SK-N-SH treated with all-trans-retinoic acid at 6 μM for 48 hours (cell line): Measurements from ENCODE around the gene INHBB.

Source experiments
- ATAC-seq: fragments of 200-7000 bp; cut with Tn5 transposase; 3 replicates; pipeline ENCODE4 v1.9.1; 2020; ENCODE audit warnings: mild to moderate bottlenecking, moderate library complexity
- ARNTL ChIP-seq: fragments of 450-650 bp; formaldehyde crosslinking; IDR thresholded peaks from 2 replicates; pipeline ENCODE4 v1.5.0; 2020; ENCODE audit warnings: low read depth, mild to moderate bottlenecking, moderate library complexity, borderline replicate concordance
- BACH2 ChIP-seq: fragments of 250-450 bp; sonication (Bioruptor Pico); IDR thresholded peaks from 2 replicates; pipeline ENCODE4 v1.9.0; 2021; ENCODE audit warnings: mild to moderate bottlenecking, borderline replicate concordance
- CREB5 ChIP-seq: fragments of 250-450 bp; sonication (Bioruptor Pico); IDR thresholded peaks from 2 replicates; pipeline ENCODE4 v1.5.1; 2020; ENCODE audit warnings: low read depth, mild to moderate bottlenecking, moderate library complexity
- ESRRG ChIP-seq: fragments of 250-450 bp; sonication (Bioruptor Pico); IDR thresholded peaks from 2 replicates; pipeline ENCODE4 v1.6.1; 2021; ENCODE audit warnings: mild to moderate bottlenecking
- GLIS3 ChIP-seq: fragments of 250-450 bp; sonication (Bioruptor Pico); IDR thresholded peaks from 2 replicates; pipeline ENCODE4 v1.5.0; 2020; ENCODE audit warnings: mild to moderate bottlenecking, moderate library complexity
- ISL1 ChIP-seq: fragments of 250-450 bp; sonication (Bioruptor Pico); IDR thresholded peaks from 2 replicates; pipeline ENCODE4 v2.1.2; 2022; ENCODE audit warnings: mild to moderate bottlenecking, moderate library complexity
- OSR1 ChIP-seq: fragments of 250-450 bp; sonication (Bioruptor Pico); IDR thresholded peaks from 2 replicates; pipeline ENCODE4 v1.8.0; 2022; ENCODE audit warnings: moderate library complexity, mild to moderate bottlenecking, inconsistent platforms
- PATZ1 ChIP-seq: fragments of 250-450 bp; sonication (Bioruptor Pico); IDR thresholded peaks from 2 replicates; pipeline ENCODE4 v1.8.0; 2020; ENCODE audit warnings: mild to moderate bottlenecking, moderate library complexity, borderline replicate concordance
- POU6F1 ChIP-seq: fragments of 250-450 bp; sonication (Bioruptor Pico); IDR thresholded peaks from 2 replicates; pipeline ENCODE4 v1.8.0; 2021; ENCODE audit warnings: low read depth, mild to moderate bottlenecking, moderate library complexity, borderline replicate concordance
- PPARA ChIP-seq: fragments of 250-450 bp; sonication (Bioruptor Pico); IDR thresholded peaks from 2 replicates; pipeline ENCODE4 v1.5.0; 2020; ENCODE audit warnings: mild to moderate bottlenecking, borderline replicate concordance
- RARB ChIP-seq: fragments of 250-450 bp; sonication (Bioruptor Pico); IDR thresholded peaks from 2 replicates; pipeline ENCODE4 v1.8.0; 2021; ENCODE audit warnings: mild to moderate bottlenecking, moderate library complexity
- SNAI2 ChIP-seq: fragments of 250-450 bp; sonication (Bioruptor Pico); IDR thresholded peaks from 2 replicates; pipeline ENCODE4 v1.5.0; 2020; ENCODE audit warnings: mild to moderate bottlenecking, moderate library complexity
- TCF4 ChIP-seq: fragments of 250-450 bp; sonication (Bioruptor Pico); IDR thresholded peaks from 2 replicates; pipeline ENCODE4 v1.8.0; 2021; ENCODE audit warnings: mild to moderate bottlenecking, moderate library complexity, borderline replicate concordance
- TOX ChIP-seq: fragments of 250-450 bp; sonication (Bioruptor Pico); IDR thresholded peaks from 2 replicates; pipeline ENCODE4 v1.8.0; 2021; ENCODE audit warnings: mild to moderate bottlenecking, moderate library complexity, borderline replicate concordance
- ZC3H10 ChIP-seq: fragments of 250-450 bp; sonication (Bioruptor Pico); IDR thresholded peaks from 2 replicates; pipeline ENCODE4 v1.5.1; 2021; ENCODE audit warnings: mild to moderate bottlenecking, moderate library complexity
- ZFP3 ChIP-seq: fragments of 250-450 bp; sonication (Bioruptor Pico); IDR thresholded peaks from 2 replicates; pipeline ENCODE4 v1.5.0; 2020; ENCODE audit warnings: mild to moderate bottlenecking, moderate library complexity
- ZFP30 ChIP-seq: fragments of 450-650 bp; formaldehyde crosslinking; IDR thresholded peaks from 2 replicates; pipeline ENCODE4 v1.5.0; 2022; ENCODE audit warnings: mild to moderate bottlenecking, moderate library complexity
- ZNF565 ChIP-seq: fragments of 450-650 bp; formaldehyde crosslinking; conservative IDR thresholded peaks from 2 replicates; pipeline ENCODE4 v1.5.0; 2020; ENCODE audit warnings: low read depth, mild to moderate bottlenecking, moderate library complexity
- ZNF70 ChIP-seq: fragments of 450-650 bp; formaldehyde crosslinking; IDR thresholded peaks from 2 replicates; pipeline ENCODE4 v1.5.0; 2020; ENCODE audit warnings: mild to moderate bottlenecking, moderate library complexity
- ZNF8 ChIP-seq: fragments of 450-650 bp; formaldehyde crosslinking; IDR thresholded peaks from 2 replicates; pipeline ENCODE4 v1.5.0; 2020; ENCODE audit warnings: mild to moderate bottlenecking, moderate library complexity
- TF ChIP-seq, protein P1 (sequence below): fragments of 250-450 bp; sonication (Bioruptor Pico); IDR thresholded peaks from 2 replicates; pipeline ENCODE4 v1.5.1; 2021; ENCODE audit warnings: mild to moderate bottlenecking, moderate library complexity

INHBB gene

DNA sequence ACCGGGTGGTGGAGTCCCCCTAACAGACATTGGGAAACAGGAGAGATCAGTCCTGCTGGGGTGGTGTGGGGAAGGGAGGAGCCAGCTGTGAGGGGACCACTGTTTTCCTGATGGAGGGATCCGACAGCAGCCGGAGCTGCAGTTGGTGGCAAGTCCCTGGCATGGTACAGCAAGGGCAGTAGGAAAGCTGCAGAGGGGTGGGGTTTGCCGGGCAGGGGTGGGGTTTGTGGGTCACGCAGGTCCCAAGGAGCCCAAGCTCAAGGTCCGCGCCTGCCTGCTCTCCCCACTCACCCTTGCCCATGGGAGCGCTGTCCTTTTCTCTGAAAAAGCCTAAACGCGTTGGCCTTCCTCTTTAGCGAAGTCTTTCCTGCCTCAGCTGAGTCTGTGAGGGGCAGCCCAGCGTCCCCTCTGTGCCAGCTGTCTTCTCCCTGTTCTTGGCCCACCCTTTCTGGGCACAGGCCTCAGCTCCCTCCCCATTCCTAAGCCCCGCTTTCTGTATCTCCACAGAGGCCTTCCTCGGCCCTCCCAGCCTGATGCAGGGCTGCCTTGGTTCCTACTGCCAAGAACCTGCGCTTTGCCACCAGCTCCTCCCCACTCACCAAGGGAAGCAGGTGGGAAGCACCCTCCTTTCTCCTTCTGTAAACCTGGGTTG is 29.3 kb upstream of the INHBB start:
- no peak for ATAC-seq
- TF ChIP-seq TOX (no peak), GLIS3 (CRISPR knock-in tag) (no peak), ZC3H10 (no peak), ESRRG (CRISPR knock-in tag) (no peak), ZNF8 (CRISPR knock-in tag) (no peak), POU6F1 (no peak), CREB5 (no peak), TCF4 (CRISPR knock-in tag) (no peak), PATZ1 (CRISPR knock-in tag) (no peak), OSR1 (CRISPR knock-in tag) (no peak), RARB (CRISPR knock-in tag) (no peak), SNAI2 (no peak), ZNF565 (no peak), BACH2 (CRISPR knock-in tag) (no peak), ZNF70 (CRISPR knock-in tag) (no peak), ISL1 (CRISPR knock-in tag) (no peak)
- TF ChIP-seq, protein P1, sequence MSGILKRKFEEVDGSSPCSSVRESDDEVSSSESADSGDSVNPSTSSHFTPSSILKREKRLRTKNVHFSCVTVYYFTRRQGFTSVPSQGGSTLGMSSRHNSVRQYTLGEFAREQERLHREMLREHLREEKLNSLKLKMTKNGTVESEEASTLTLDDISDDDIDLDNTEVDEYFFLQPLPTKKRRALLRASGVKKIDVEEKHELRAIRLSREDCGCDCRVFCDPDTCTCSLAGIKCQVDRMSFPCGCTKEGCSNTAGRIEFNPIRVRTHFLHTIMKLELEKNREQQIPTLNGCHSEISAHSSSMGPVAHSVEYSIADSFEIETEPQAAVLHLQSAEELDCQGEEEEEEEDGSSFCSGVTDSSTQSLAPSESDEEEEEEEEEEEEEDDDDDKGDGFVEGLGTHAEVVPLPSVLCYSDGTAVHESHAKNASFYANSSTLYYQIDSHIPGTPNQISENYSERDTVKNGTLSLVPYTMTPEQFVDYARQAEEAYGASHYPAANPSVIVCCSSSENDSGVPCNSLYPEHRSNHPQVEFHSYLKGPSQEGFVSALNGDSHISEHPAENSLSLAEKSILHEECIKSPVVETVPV (CRISPR knock-in tag) = no peak

GRCh38 chr2:120317180-120317533 is 28.8 kb upstream of the INHBB start:
- ATAC-seq = no peak
- TF ChIP-seq PPARA (CRISPR knock-in tag) (no peak), GLIS3 (CRISPR knock-in tag) (no peak), ARNTL (CRISPR knock-in tag) (no peak)

DNA sequence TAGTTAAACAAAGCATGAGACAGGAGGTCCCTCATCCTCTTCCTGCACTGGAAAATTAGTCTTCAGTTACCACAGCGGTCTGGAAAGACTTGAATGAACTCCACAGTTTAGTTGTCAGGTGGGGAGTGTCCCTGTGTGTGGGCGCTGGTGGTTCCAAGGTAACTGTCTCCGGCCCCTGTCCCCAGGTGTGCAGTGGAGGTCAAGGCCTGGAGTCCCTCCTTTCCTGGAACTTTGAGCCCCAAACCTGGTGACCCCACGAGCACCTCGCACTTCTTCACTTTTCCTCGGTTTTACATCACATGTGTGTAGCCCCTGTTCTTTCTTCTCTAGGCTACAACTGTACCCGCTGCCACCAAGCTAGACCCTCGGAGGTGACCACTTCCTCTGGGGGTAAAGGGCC is 28.0 kb upstream of the INHBB start:
- ATAC-seq = no peak
- no peak for TF ChIP-seq SNAI2
- TF ChIP-seq ZC3H10 = no peak
- TF ChIP-seq OSR1 (CRISPR knock-in tag) = no peak
- no peak for TF ChIP-seq GLIS3 (CRISPR knock-in tag)
- no peak for TF ChIP-seq ARNTL (CRISPR knock-in tag)
- TF ChIP-seq ESRRG (CRISPR knock-in tag) = no peak
- TF ChIP-seq ZFP30 (CRISPR knock-in tag) = no peak
- no peak for TF ChIP-seq POU6F1
- TF ChIP-seq ZNF565 = no peak
- TF ChIP-seq ZNF8 (CRISPR knock-in tag) = no peak
- no peak for TF ChIP-seq RARB (CRISPR knock-in tag)
- no peak for TF ChIP-seq ZFP3 (CRISPR knock-in tag)
- TF ChIP-seq ZNF70 (CRISPR knock-in tag) = no peak
- no peak for TF ChIP-seq PATZ1 (CRISPR knock-in tag)
- no peak for TF ChIP-seq PPARA (CRISPR knock-in tag)
